ENCODE data around the gene TRABD2B.
A peak's percentile ranks its signal among the peaks of the same experiment; 100 is the strongest.

The TRABD2B gene

DNA sequence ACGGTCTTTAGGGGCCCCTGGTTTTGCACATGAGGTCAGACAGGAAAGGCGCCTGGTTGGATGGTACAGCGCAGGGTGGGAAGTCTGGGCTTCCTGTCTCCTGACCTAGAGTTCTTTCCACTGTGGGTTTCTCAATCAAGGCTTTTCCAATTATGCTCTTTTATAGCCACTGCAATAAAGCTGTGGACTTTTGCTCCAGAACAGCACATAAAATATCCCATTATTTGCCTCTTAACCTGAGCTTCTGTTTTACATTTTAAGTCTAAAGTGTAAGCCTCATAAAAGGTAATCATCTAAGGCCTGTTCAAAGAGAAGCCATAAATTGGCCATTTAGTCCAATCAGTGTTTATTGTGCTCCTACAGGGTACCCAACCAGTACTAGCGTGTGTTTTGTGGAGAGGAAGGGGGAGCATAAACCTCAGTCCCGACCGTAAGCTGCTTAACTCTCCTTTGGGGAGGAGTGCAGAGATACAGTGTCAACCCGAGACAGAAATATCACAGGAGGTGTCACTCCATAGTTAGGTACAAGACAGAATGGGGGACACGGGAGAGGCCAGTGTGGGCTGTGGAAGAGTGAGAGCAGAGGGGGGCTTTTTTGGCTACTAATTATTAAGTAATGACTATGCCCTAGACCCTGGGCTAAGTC, 270.0 kb downstream of the TRABD2B start:
- H3K4me3 ChIP-seq (ENCODE audit: low read length), result no peak overlapping the region
- peaks cover 11% of the 10 kb centered on the region for H3K4me1 ChIP-seq (ENCODE audit: control insufficient read depth, insufficient read depth, low read length)
- no peak overlapping the region for H3K9ac ChIP-seq (ENCODE audit: low read length)
- no peaks in the 10 kb centered on the region for H3K36me3 ChIP-seq (ENCODE audit: control insufficient read depth, insufficient read depth, low read length, severe bottlenecking)
- peaks cover 49% of the 10 kb centered on the region for H3K27me3 ChIP-seq (replicated peaks; ENCODE audit: control insufficient read depth, insufficient read depth, low read length)
- DNase-seq (ENCODE audit: low read depth), result no peak
- no peaks in the 10 kb centered on the region for H3K9me3 ChIP-seq (ENCODE audit: control insufficient read depth, low read length)

DNA sequence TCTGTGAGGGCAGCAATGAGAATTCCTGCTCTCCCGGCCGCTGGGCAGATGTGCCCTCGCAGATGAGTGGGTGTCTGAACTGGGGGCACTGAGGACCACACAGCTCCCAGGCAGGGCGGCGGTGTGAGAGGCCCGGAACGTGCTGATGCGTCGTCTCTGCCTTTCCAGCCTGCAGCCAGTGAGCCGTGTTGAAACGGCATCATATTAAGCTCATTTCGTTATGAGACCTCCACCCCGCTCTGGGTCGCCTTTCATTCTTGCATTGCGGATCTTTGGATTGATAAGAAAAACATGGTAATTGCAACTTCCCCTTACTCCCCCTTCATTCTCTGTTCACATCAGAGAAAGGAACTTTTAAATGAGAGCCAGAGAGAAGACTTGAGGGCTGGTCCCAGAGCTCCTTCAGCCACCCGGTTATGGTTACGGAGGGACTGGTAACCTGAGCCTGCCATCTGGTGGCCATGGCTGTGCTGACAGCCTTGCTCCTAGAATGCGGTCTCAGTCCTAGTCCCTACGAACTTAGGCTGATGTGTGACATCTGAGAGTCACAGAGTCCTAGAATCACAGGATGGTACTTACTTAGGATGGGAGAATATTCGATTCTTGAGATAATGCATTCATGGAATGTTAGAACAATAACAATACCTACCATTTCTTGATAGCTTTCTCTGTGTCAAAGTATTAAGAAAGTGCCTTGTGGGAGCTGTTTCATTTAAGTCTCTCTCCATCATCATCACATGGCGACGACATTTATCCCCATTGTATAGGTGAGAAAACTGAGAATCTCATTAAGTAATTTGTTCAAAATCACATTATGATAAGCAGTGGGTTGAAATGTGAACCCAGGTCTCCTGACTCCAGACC, 271.0 kb downstream of the TRABD2B start:
- peak; percentile 90 for DNase-seq (ENCODE audit: low read depth)
- Histone ChIP-seq H3K4me3 (ENCODE audit: low read length) (peak overlapping the region; percentile 42), H3K9ac (ENCODE audit: low read length) (no peak overlapping the region), H3K27me3 (replicated peaks; ENCODE audit: control insufficient read depth, insufficient read depth, low read length) (peaks cover 49% of the 10 kb centered on the region), H3K9me3 (ENCODE audit: control insufficient read depth, low read length) (no peaks in the 10 kb centered on the region), H3K36me3 (ENCODE audit: control insufficient read depth, insufficient read depth, low read length, severe bottlenecking) (no peaks in the 10 kb centered on the region), H3K4me1 (ENCODE audit: control insufficient read depth, insufficient read depth, low read length) (peaks cover 11% of the 10 kb centered on the region)

DNA sequence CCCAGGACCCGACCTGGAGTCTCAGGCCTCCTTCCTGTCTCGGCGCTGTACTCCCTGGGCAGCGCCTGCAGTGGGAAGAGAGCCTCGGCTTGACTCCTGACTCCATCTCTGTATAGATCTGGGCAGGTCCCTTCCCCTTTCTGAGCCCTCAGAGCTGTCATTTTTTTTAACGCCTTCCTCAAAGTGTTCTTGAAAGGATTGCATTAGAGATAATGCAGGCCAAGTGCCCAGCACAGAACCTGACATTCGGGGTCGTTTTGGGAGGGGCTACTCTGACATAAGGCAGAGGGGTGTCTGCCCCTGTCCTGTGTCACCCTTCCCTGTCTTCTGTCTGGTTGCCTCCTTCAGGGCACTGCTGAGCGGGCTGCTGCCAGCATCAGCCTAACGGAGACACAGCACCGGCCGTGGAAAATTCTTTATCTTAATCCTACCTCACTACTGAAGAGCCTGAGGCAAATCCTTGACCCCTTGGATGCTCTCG, 271.6 kb downstream of the TRABD2B start:
- peaks cover 11% of the 10 kb centered on the region for H3K4me1 ChIP-seq (ENCODE audit: control insufficient read depth, insufficient read depth, low read length)
- no peak overlapping the region for H3K9ac ChIP-seq (ENCODE audit: low read length)
- H3K4me3 ChIP-seq (ENCODE audit: low read length), result no peak overlapping the region
- no peaks in the 10 kb centered on the region for H3K36me3 ChIP-seq (ENCODE audit: control insufficient read depth, insufficient read depth, low read length, severe bottlenecking)
- H3K9me3 ChIP-seq (ENCODE audit: control insufficient read depth, low read length), result no peaks in the 10 kb centered on the region
- H3K27me3 ChIP-seq (replicated peaks; ENCODE audit: control insufficient read depth, insufficient read depth, low read length), result peaks cover 53% of the 10 kb centered on the region
- no peak for DNase-seq (ENCODE audit: low read depth)

DNA sequence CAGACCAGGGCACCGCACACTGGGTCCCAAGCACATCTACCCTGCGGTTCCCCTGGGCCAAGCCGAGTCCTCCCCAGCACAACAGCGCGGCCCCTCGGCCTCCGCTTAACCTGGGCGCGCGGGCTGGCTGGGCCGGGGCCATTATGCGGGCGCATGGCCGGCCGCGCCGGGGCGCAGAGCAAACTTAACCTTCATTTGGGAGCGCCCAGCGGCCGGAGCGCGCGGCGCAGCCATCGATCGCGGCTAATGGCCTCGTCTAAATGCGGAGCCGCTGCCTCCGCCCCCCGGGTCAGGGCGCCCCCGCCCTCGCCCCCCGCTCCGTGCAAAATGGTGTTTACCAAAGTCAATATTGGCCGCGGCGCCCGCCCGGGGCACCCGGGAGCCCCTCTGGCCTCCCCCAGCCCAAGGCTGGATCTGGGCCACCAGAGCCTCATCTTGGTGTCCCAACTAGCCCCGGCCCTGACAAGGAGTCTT, 272.1 kb downstream of the TRABD2B start:
- Histone ChIP-seq H3K4me1 (ENCODE audit: control insufficient read depth, insufficient read depth, low read length) (peaks cover 11% of the 10 kb centered on the region), H3K27me3 (replicated peaks; ENCODE audit: control insufficient read depth, insufficient read depth, low read length) (peaks cover 58% of the 10 kb centered on the region), H3K4me3 (ENCODE audit: low read length) (no peak overlapping the region), H3K9me3 (ENCODE audit: control insufficient read depth, low read length) (no peaks in the 10 kb centered on the region), H3K36me3 (ENCODE audit: control insufficient read depth, insufficient read depth, low read length, severe bottlenecking) (no peaks in the 10 kb centered on the region), H3K9ac (ENCODE audit: low read length) (no peak overlapping the region)
- DNase-seq (ENCODE audit: low read depth), result peak; percentile 27

DNA sequence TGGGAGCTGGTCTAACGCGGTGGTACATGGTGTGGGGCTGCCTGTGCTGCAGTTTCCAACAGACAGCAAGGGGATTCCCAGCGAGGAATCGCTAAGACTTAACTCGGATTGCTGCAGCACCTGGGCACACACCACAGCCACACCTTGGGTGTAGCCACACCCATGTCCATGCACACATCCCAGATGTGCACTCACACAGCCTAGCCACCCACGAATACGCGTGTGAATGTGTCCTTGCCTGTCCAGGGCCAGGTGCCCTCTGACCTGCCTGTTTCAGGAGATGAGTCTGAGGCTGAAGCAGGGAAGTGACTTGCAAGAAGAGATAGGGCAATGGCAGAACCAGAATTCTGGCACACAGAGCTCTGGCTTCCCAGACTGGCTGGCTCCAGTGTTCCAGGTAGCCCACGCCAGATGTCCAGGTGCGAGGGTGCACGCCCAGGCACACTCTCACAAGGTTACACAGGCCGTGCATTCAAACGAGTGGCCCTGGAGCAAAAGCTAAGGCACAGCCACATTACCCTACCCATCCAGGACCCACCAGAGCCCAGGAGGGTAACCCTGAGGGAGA, 272.7 kb downstream of the TRABD2B start:
- Histone ChIP-seq H3K4me3 (ENCODE audit: low read length) (no peak overlapping the region), H3K9me3 (ENCODE audit: control insufficient read depth, low read length) (no peaks in the 10 kb centered on the region), H3K36me3 (ENCODE audit: control insufficient read depth, insufficient read depth, low read length, severe bottlenecking) (no peaks in the 10 kb centered on the region), H3K27me3 (replicated peaks; ENCODE audit: control insufficient read depth, insufficient read depth, low read length) (peaks cover 62% of the 10 kb centered on the region), H3K4me1 (ENCODE audit: control insufficient read depth, insufficient read depth, low read length) (peaks cover 11% of the 10 kb centered on the region), H3K9ac (ENCODE audit: low read length) (no peak overlapping the region)
- no peak for DNase-seq (ENCODE audit: low read depth)

DNA sequence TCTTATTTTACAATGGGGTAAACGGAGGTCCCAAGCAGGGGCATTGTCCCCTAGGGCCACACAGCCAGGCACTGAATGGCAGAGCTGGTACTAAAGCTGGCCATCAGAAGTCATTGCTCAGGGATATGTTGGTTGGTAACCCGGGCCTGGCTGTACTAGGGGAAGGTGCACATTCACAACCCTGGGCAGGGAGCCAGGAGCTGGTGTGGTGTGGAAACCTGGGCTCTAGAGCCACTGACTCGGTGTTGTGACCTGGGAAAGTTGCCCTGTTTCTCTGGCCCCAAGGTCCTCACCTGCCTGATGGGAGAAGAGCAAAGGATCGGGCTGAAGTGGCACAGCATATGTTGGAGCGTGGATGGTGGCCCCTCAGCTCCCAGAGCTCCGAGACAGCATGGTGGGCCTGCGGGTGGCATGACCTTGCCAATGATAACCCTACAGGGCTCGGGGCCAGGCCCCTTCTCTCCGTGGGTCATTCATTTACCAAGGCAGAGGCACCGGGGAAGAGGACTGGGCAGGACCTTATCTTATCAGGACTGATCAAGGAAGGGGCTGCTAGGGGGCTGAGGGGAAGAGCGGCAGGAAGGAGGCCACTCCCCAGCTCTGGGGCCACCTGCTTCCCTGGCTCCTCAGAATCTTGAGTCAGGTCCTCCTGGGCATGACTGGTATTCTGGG, 274.1 kb downstream of the TRABD2B start:
- Histone ChIP-seq H3K9ac (ENCODE audit: low read length) (no peak overlapping the region), H3K4me1 (ENCODE audit: control insufficient read depth, insufficient read depth, low read length) (peaks cover 8% of the 10 kb centered on the region), H3K36me3 (ENCODE audit: control insufficient read depth, insufficient read depth, low read length, severe bottlenecking) (no peaks in the 10 kb centered on the region), H3K9me3 (ENCODE audit: control insufficient read depth, low read length) (no peaks in the 10 kb centered on the region), H3K4me3 (ENCODE audit: low read length) (no peak overlapping the region), H3K27me3 (replicated peaks; ENCODE audit: control insufficient read depth, insufficient read depth, low read length) (peaks cover 76% of the 10 kb centered on the region)
- no peak for DNase-seq (ENCODE audit: low read depth)

DNA sequence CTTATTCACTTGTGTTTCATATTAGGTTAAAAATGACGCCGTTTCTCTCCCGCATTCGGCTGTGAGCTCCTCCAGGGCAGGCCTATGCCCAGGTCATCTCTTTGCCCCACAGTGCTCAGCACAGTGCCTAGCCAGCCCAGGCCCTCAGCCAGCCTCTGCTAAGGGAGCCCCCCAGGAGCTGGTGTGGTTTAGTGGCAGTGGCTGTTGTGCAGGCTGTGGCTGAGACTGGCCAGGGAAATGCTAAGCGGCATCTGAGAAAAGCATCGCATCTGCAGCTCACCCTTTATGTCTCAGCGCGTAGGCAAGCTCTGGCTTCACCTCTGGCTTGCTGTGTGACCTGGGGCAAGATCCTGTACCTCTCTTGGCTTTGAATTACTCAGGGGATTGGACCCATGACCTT, 275.1 kb downstream of the TRABD2B start:
- H3K36me3 ChIP-seq (ENCODE audit: control insufficient read depth, insufficient read depth, low read length, severe bottlenecking), result no peaks in the 10 kb centered on the region
- H3K4me3 ChIP-seq (ENCODE audit: low read length), result no peak overlapping the region
- no peak overlapping the region for H3K9ac ChIP-seq (ENCODE audit: low read length)
- peaks cover 4% of the 10 kb centered on the region for H3K4me1 ChIP-seq (ENCODE audit: control insufficient read depth, insufficient read depth, low read length)
- H3K27me3 ChIP-seq (replicated peaks; ENCODE audit: control insufficient read depth, insufficient read depth, low read length), result peaks cover 86% of the 10 kb centered on the region
- no peaks in the 10 kb centered on the region for H3K9me3 ChIP-seq (ENCODE audit: control insufficient read depth, low read length)
- no peak for DNase-seq (ENCODE audit: low read depth)

DNA sequence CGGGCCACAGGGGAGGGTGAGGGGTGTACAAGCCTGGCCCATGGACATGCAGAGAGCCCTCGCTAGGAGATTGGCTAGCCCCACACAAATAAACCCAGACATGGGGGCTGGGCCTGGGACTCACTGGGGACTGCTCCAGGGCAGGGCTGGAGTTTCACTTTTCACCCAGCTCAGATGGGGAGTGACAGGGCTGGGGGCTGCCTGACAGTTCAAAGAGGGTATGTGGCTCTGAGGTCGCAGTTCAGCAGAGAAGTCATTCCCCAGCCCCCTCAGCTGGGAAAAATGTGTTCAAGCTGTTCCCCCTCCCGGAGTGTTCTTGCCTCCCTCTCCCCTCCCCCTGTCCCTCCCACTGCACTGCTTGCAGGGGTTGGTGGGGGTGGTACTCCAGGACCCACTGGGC, 277.1 kb downstream of the TRABD2B start:
- H3K27me3 ChIP-seq (replicated peaks; ENCODE audit: control insufficient read depth, insufficient read depth, low read length), result peaks cover 96% of the 10 kb centered on the region
- DNase-seq (ENCODE audit: low read depth), result no peak

DNA sequence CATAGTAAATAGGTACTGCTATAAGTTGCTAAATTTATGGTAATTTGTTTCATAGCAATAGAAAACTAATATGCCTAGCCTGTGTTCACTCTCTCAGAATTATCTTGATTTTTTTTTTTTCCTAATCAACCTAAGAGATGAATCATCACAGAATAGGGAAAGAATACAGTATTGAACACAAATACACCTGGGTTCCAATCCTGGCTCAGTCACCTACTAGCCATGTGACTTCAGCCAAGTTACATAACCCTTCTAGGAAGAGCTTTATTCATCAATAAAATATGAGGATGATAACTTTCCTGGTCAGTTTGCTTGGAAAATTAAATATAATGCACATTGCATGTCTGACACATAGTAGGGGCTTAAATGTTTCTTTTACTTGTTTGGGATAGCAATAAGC, 279.8 kb downstream of the TRABD2B start:
- H3K4me1 ChIP-seq (ENCODE audit: control insufficient read depth, insufficient read depth, low read length), result no peaks in the 10 kb centered on the region
- no peaks in the 10 kb centered on the region for H3K9me3 ChIP-seq (ENCODE audit: control insufficient read depth, low read length)
- H3K4me3 ChIP-seq (ENCODE audit: low read length), result no peak overlapping the region
- H3K27me3 ChIP-seq (replicated peaks; ENCODE audit: control insufficient read depth, insufficient read depth, low read length), result peaks cover 98% of the 10 kb centered on the region
- DNase-seq (ENCODE audit: low read depth), result no peak
- H3K36me3 ChIP-seq (ENCODE audit: control insufficient read depth, insufficient read depth, low read length, severe bottlenecking), result no peaks in the 10 kb centered on the region
- H3K9ac ChIP-seq (ENCODE audit: low read length), result no peak overlapping the region

More for the DNA sequence above, 277.1 kb downstream of the TRABD2B start:
- Histone ChIP-seq H3K9ac (ENCODE audit: low read length) (no peak overlapping the region), H3K4me3 (ENCODE audit: low read length) (no peak overlapping the region), H3K4me1 (ENCODE audit: control insufficient read depth, insufficient read depth, low read length) (no peaks in the 10 kb centered on the region), H3K9me3 (ENCODE audit: control insufficient read depth, low read length) (no peaks in the 10 kb centered on the region), H3K36me3 (ENCODE audit: control insufficient read depth, insufficient read depth, low read length, severe bottlenecking) (no peaks in the 10 kb centered on the region)

DNA sequence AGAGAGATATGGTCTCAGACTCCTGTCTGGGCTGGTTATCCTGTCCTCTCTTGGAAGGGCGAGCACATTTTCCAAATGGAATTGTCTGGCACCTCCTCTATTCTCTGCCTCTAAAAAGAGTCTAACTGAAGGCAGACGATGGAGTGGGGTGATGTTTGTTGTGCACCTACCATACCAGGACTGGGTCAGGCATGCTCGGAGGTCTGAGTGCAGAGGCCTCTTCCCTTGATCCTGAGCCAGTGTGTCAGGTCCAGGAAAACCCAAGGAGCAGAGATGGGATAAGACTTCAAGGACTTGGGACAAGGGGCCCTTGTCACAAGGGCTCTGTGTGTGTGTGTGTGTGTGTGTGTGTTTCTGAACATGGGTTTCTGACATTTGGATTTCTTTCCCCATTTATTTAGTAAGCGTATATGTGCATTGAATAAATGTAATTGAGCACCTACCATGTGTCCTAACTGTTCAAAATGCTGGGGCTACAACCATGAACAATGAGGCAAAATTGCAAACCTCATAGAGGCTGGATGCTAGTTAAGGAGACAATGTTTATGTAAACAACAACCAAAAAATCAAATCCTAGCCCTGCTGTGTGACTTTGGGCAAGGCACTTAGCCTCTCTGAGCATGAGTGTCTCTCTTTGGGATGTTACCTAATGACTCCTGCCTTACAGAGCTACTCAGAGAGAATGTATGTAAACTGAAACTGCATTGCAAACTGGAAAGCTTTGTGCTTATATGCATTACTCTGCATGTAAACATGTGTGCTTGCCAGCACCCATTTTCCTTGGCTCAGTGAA, 283.0 kb downstream of the TRABD2B start:
- H3K4me1 ChIP-seq (ENCODE audit: control insufficient read depth, insufficient read depth, low read length), result peaks cover 8% of the 10 kb centered on the region
- H3K4me3 ChIP-seq (ENCODE audit: low read length), result no peak overlapping the region
- H3K9me3 ChIP-seq (ENCODE audit: control insufficient read depth, low read length), result no peaks in the 10 kb centered on the region
- no peaks in the 10 kb centered on the region for H3K36me3 ChIP-seq (ENCODE audit: control insufficient read depth, insufficient read depth, low read length, severe bottlenecking)
- no peak for DNase-seq (ENCODE audit: low read depth)
- no peak overlapping the region for H3K9ac ChIP-seq (ENCODE audit: low read length)
- peaks cover 90% of the 10 kb centered on the region for H3K27me3 ChIP-seq (replicated peaks; ENCODE audit: control insufficient read depth, insufficient read depth, low read length)

All from adipocyte (in vitro differentiated cells).